PC-9 (cell line): Measurements from ENCODE around the gene LIMD2. TPM values are rescaled to one million over a fixed set of nuclear protein-coding genes. Genes with fewer than 3 reads are reported as not detected.

Experiments used
- BruUV-seq: library from RNA; stranded (reverse); fragments of 400-500 nt; replicated peaks from 2 replicates; lab custom pipeline; 2021; lab: Mats Ljungman, UMichigan
- CTCF ChIA-PET: fragments of 300-600 bp; sonication (Branson Sonifier 250); formaldehyde crosslinking; loops from one replicate; lab custom pipeline; 2022; ENCODE audit warnings: antibody characterized with exemption; lab: Charles Lee
- POLR2A ChIA-PET: fragments of 300-600 bp; sonication (Branson Sonifier 250); formaldehyde crosslinking; loops from one replicate; lab custom pipeline; 2022; ENCODE audit warnings: antibody characterized with exemption; ENCODE audit not compliant: unreplicated experiment; lab: Charles Lee
- DNase-seq, 2 experiments: peaks; one replicate each; pipeline versions ENCODE4 v3.0.0 to v3.0.0-alpha.2; 2015 to 2022; ENCODE audit warnings: mixed read lengths in 1 of 2
- H2AFZ ChIP-seq: fragments of 200-600 bp; sonication (generic); 2 replicates; pipeline ENCODE4 v1.8.1; 2017; ENCODE audit warnings: antibody characterized with exemption
- H3F3A ChIP-seq: fragments of 200-600 bp; sonication (generic); 2 replicates; pipeline ENCODE4 v1.8.1; 2017; ENCODE audit warnings: antibody characterized with exemption, mild to moderate bottlenecking, low read depth; ENCODE audit not compliant: insufficient read depth
- H3K27ac ChIP-seq: fragments of 200-600 bp; sonication (generic); 2 replicates; pipeline ENCODE4 v1.6.1; 2016; ENCODE audit warnings: mixed run types
- H3K27me3 ChIP-seq: fragments of 200-600 bp; sonication (generic); 2 replicates; pipeline ENCODE4 v1.6.1; 2016; ENCODE audit warnings: low read depth, mixed run types; ENCODE audit not compliant: insufficient read depth
- H3K36me3 ChIP-seq: fragments of 200-600 bp; sonication (generic); 2 replicates; pipeline ENCODE4 v1.6.1; 2016; ENCODE audit warnings: low read depth, mixed run types
- H3K4me1 ChIP-seq: fragments of 200-600 bp; sonication (generic); replicated peaks from 2 replicates; pipeline ENCODE4 v1.6.1; 2016; ENCODE audit warnings: mixed run types; ENCODE audit not compliant: insufficient read depth
- H3K4me2 ChIP-seq: fragments of 200-600 bp; sonication (generic); 2 replicates; pipeline ENCODE4 v1.6.1; 2017; ENCODE audit warnings: mixed run types
- H3K4me3 ChIP-seq: fragments of 200-600 bp; sonication (generic); 2 replicates; pipeline ENCODE4 v1.6.1; 2016; ENCODE audit warnings: mixed run types
- H3K79me2 ChIP-seq: fragments of 200-600 bp; sonication (generic); 2 replicates; pipeline ENCODE4 v1.6.1; 2017; ENCODE audit warnings: low read depth, mixed run types
- H3K9me2 ChIP-seq: fragments of 200-600 bp; sonication (generic); 2 replicates; pipeline ENCODE4 v1.8.1; 2017; ENCODE audit warnings: mild to moderate bottlenecking; ENCODE audit not compliant: insufficient read depth
- H3K9me3 ChIP-seq: fragments of 200-600 bp; sonication (generic); 2 replicates; pipeline ENCODE4 v1.8.1; 2016; ENCODE audit warnings: low read depth; ENCODE audit not compliant: insufficient read depth
- H4K20me1 ChIP-seq: fragments of 200-600 bp; sonication (generic); 2 replicates; pipeline ENCODE4 v1.8.1; 2017; ENCODE audit not compliant: insufficient read depth
- CTCF ChIP-seq: fragments of 200-600 bp; sonication (generic); conservative IDR thresholded peaks from 2 replicates; pipeline ENCODE4 v1.6.1; 2017; ENCODE audit warnings: mixed run types, antibody characterized with exemption, mild to moderate bottlenecking, moderate library complexity
- EZH2 ChIP-seq: fragments of 200-600 bp; sonication (generic); IDR thresholded peaks from 2 replicates; pipeline ENCODE4 v1.8.0; 2017; ENCODE audit warnings: antibody characterized with exemption, low read depth
- intact Hi-C: fragments of 100-400 bp; cut with micrococcal nuclease; formaldehyde crosslinking; loops from one replicate; pipeline ENCODE4 v1.10.0; 2022; ENCODE audit not compliant: unreplicated experiment
- total RNA-seq: library from RNA; stranded (reverse); gene quantifications from 2 replicates; pipeline ENCODE4 v1.2.3, GENCODE V29; 2021

Gene LIMD2
- total RNA-seq, 1 experiment from 2014 or later, result 1.6 TPM

- TF ChIP-seq CTCF, result no peak
- TF ChIP-seq EZH2, result no peak
- no peaks in the 10 kb centered on the region for H3K36me3 ChIP-seq
- H3K27ac ChIP-seq, result no peak overlapping the region
- H4K20me1 ChIP-seq, result no peaks in the 10 kb centered on the region
- no peaks in the 10 kb centered on the region for H3K27me3 ChIP-seq
- H3F3A ChIP-seq, result peaks cover 10% of the 10 kb centered on the region; the same call in 1 of the 2 replicates
- no peak overlapping the region for H3K4me2 ChIP-seq
- intact Hi-C loops, result no loop called here
- H3K9me3 ChIP-seq, result no peaks in the 10 kb centered on the region
- H3K4me1 ChIP-seq, result no peaks in the 10 kb centered on the region
- DNase-seq, result no peak
- BruUV-seq, result no TSS peak
- no peaks in the 10 kb centered on the region for H3K79me2 ChIP-seq
- POLR2A ChIA-PET, result no interaction called here
- H2AFZ ChIP-seq, result no peak overlapping the region
- no peak overlapping the region for H3K4me3 ChIP-seq
- H3K9me2 ChIP-seq, result no peaks in the 10 kb centered on the region
- CTCF ChIA-PET, result no interaction called here
These were observed 7.2 kb upstream of the LIMD2 start for GRCh38 chr17:63707151-63707550.

GRCh38 chr17:63706336-63707082 lies 6.6 kb upstream of the LIMD2 start:
- Histone ChIP-seq H3K27ac (no peak overlapping the region), H3K4me1 (no peaks in the 10 kb centered on the region), H3K9me3 (no peaks in the 10 kb centered on the region), H3K79me2 (no peaks in the 10 kb centered on the region), H3K4me2 (no peak overlapping the region), H4K20me1 (no peaks in the 10 kb centered on the region), H2AFZ (no peak overlapping the region), H3K4me3 (no peak overlapping the region), H3F3A (peaks cover 11% of the 10 kb centered on the region), H3K36me3 (no peaks in the 10 kb centered on the region), H3K27me3 (no peaks in the 10 kb centered on the region), H3K9me2 (no peaks in the 10 kb centered on the region)
- POLR2A ChIA-PET, result interaction anchor here (0.6 kb wide), 1 partner anchor 14 kb away, joined by 3 read pairs; no protein-coding TSS in a partner anchor
- TF ChIP-seq EZH2, result no peak
- no peak for TF ChIP-seq CTCF
- intact Hi-C loops, result no loop called here
- BruUV-seq, result no TSS peak
- no peak for DNase-seq
- CTCF ChIA-PET, result no interaction called here

GRCh38 chr17:63705657-63706056 lies 5.7 kb upstream of the LIMD2 start:
- intact Hi-C loops, result no loop called here
- CTCF ChIA-PET, result interaction anchor here (0.5 kb wide), 1 partner anchor 50 kb away, joined by 3 read pairs; no protein-coding TSS in a partner anchor
- Histone ChIP-seq H3K4me1 (no peaks in the 10 kb centered on the region), H3K4me3 (no peak overlapping the region), H3F3A (peaks cover 15% of the 10 kb centered on the region), H3K27me3 (no peaks in the 10 kb centered on the region), H3K4me2 (no peak overlapping the region), H3K9me2 (no peaks in the 10 kb centered on the region), H3K36me3 (no peaks in the 10 kb centered on the region), H3K27ac (no peak overlapping the region), H2AFZ (no peak overlapping the region), H4K20me1 (no peaks in the 10 kb centered on the region), H3K9me3 (no peaks in the 10 kb centered on the region), H3K79me2 (no peaks in the 10 kb centered on the region)
- no TSS peak for BruUV-seq
- POLR2A ChIA-PET, result no interaction called here
- TF ChIP-seq CTCF (no peak), EZH2 (no peak)
- DNase-seq, result no peak
